EH (cell line): Measurements from ENCODE around the gene OR5L2.
"Not testable (repeated sequence)": the region's sequence is repeated elsewhere in the genome, so short reads cannot be mapped to it uniquely, and the experiment has no call there.

Experiments
- DNase-seq: peaks from one replicate; pipeline ENCODE4 v3.0.0-alpha.2; 2015; ENCODE audit warnings: low read depth

The OR5L2 gene

DNA sequence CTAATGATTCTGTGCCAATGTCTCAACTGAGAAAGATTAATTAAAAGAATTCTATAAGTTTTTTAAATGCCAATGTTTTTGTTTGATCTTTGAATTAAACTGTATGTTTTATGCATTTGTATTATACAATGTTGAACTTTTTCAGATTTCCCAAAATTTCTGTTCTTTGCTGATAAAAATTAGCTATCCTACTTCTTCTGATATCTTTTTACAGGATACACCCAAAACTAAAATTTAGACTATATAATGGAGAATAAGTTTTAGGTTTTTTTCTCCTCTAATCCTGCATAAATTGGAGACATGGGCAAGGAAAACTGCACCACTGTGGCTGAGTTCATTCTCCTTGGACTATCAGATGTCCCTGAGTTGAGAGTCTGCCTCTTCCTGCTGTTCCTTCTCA lies at the start of gene OR5L2:
Gene OR5L2, plus strand, starts transcription at position 301 of the 400 bp plus-strand sequence. Its CDS starts 0 bp downstream, at position 301.
- DNase-seq, result no peak

DNA sequence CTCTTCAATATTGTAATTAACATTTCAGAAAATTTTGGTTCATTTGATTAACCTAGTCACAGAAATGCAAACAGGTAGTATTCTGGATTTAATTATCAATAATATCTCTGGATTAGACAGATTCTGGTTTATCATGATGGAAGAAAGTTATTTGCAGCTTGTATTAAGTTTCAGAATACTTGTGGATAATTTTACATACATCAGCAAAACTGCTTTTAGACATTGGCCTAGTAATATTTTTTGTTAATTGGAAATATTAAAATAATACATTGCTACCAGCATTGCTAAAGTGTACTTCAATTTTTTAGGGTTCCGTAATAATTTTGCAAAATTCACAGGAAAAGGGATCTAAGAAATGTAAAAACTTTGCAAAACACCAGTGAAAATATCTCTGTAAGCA lies 35.4 kb upstream of the OR5L2 start:
- DNase-seq, result no peak

DNA sequence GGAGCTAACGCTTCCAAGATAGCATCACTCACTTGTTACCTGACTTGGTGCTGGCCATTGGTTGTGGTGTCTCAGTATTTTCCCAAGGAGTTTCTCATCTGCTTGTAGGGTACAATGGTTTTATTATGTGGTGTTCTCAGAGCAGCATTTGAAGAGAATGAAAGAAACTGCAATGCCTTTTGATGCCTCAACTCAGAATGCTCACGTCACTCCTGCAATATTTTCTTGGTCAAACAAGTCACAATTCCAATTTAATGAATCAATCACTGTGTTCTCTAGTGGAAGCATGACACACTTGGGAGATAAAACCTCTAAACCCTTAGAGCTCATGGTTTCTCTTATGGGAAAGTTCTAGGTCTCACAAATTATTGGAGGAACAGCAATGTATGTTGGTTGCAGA lies 33.7 kb upstream of the OR5L2 start:
- DNase-seq, result no peak

DNA sequence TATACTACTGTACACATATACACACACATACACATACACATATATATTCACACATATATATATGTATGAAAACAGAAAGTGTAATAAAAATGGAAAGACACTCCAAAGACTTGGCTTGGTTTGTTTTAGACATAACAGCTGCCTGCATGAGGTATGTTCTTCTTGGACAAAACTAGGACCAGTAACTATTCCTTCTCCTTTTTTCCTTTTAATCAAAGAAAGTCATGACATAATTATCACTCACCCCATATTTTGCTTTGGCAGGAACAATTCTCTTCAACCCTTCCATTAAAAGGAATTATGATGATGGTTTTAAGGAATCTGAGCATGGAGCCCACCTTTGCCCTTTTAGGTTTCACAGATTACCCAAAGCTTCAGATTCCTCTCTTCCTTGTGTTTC lies 31.8 kb upstream of the OR5L2 start, which contains the start of gene OR5D14:
Gene OR5D14, plus strand, starts transcription at position 301 of the 400 bp plus-strand sequence. Its CDS starts 0 bp downstream, at position 301.
- no peak for DNase-seq

DNA sequence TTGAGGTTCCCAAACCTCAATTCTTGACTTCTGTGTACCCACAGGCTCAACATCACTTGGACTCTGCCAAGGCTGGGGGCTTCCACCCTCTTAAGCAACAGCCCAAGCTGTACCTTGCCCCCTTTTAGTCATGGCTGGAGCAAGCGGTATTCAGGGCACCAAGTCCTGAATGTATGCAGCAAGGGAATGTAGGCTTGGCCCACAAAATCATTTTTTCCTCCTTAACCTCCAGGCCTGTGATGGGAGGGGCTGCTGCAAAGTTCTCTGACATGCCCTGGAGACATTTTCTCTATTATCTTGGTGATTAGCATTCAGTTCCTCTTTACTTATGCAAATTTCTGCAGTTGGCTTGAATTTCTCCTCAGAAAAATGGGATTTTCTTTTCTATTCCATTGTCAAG lies 20.8 kb upstream of the OR5L2 start:
- DNase-seq, result no peak

DNA sequence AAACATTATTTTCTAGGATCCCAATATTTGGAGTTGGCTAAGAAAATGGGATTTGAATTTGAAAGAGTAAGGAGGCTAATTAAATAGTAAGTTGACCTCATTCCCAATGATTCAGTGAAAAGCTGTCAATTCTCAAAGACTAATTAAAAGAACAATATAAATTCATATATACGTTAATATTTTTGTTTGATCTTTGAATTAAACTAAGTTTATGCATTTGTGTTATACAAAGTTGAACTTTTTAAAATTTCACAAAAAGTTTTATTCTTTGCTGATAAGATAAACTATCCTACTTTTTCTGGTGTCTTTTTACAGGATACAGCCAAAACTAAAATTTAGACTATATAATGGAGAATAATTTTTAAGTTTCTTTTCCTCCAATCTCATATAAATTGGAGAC lies 16.0 kb upstream of the OR5L2 start, which contains the start of gene OR5L1:
Gene OR5L1, plus strand, starts transcription at position 301 of the 400 bp plus-strand sequence. CDS start 100 bp downstream, outside the sequence.
- DNase-seq, result no peak

DNA sequence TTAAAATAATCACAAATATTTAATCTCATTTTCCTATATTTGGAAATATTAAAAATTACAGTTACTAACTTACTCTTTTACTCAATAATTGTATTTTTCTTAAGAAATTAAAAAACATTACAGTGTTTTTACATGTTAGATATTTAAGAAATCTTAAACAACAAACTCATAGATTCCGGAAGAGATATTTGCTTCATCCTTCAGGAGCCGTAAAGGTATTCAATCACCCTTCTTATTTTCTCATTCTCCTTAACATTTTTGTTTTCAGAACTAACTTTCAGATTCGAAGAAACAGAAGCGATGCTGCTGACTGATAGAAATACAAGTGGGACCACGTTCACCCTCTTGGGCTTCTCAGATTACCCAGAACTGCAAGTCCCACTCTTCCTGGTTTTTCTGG lies 7.7 kb upstream of the OR5L2 start, which contains the start of gene OR5D18:
Gene OR5D18, plus strand, starts transcription at position 301 of the 400 bp plus-strand sequence. Its CDS starts 0 bp downstream, at position 301.
- DNase-seq, result no peak

DNA sequence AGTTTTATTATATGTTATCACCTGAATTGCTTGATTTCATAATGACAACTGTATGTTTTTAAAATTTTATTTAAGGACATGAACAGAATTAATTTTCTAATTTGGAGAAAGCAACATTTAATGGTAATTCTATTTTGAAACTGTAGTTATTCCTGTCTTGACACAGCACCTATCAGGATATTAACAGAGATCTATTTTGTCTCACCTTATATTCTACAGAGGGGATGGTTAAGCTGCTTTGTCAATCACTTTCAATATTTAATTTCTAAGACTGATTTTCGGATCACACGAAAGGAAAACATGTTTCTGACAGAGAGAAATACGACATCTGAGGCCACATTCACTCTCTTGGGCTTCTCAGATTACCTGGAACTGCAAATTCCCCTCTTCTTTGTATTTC lies 11.4 kb downstream of the OR5L2 start, which contains the start of gene OR5D16:
Gene OR5D16, plus strand, starts transcription at position 301 of the 400 bp plus-strand sequence. Its CDS starts 0 bp downstream, at position 301.
- DNase-seq, result no peak

DNA sequence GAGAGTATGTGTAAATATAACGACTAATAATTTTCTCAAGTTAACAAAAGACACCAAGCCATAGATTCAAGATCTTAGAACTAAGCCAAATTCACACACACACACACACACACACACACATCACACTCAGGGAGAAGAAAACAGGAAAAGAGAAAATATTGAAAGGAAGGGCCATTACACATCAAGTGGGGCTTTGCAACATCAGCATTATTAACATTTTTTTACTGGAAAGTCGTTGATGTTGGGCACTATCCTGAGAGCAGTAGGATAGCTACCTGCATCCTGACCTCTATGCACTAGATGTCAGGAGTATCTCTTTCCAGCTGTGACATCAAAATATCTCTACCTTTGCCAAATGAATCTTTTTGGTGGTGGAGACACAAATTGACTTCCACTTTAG lies 20.4 kb downstream of the OR5L2 start:
- no peak for DNase-seq

DNA sequence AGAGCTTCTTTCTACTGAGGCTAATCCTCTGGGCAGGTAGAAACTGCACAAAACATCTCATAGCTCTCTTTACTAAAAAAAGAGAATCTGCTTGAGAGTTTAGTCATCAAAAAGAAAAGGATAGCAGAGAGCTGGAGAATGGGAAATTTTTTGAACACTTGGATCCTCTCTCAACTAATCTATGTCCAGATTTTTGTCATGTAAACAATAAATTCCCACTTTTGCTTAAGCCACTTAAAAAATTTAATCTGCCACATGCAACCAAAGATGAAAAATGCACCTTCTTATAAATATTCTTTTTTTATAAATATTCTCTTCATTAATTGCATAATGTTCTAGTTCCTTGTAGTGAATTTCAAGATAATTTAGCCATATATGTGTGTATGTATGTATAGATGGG lies 22.0 kb downstream of the OR5L2 start:
- no peak for DNase-seq

DNA sequence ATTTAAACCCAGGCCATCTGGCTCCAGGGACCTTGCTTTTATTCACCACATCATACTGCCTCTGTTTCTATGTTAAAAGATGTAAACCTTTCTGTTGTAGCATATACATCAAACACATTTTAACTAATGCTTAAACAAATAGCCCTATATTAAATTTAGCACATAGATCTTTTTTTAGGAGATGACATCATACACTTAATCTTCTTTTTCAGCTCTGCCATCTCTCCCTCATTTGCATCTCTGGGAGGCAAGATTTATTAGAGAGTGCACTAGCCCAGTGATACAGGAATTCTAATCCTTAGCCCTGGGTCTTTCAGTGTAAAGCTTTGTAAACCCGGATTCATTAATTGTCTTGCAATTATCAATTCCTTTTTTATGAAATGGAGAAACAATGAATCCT lies 25.1 kb downstream of the OR5L2 start:
- no peak for DNase-seq

DNA sequence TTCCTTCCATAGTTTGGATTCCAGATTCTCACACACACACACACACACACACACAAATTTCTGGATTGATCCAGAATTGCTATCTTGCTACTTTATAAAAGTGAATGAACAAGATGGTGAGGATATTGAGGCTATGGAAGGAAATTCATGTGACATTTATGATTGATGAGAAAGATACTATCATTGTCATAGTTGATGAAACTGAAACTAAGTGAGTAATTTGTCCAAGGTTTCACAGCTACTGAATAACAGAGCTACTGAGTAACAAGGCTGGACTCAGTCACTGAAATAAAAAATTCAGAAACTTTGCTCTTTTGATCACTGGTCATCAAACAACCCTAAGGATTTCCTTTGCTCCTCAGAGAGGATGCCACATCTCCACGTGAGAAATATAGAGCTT lies 27.7 kb downstream of the OR5L2 start:
- DNase-seq, result no peak

DNA sequence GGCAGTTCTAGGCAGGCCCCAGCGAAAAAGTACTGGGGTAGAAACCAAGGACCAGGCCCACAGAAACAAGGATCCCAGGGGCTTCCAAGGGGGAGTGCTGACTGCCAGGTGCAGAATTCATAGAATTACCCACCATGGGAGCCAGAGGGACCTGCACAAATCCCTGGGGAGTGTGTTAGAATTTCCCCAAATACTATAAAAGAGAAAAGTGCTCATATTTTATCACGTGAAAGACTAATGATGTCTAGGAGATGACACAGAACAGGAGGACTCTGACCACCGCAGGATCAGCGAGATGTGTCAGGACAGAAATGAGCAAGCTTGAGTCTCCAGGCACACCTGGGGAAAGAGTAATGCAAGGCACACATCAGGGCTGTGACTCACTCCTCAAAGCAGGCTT lies 40.3 kb downstream of the OR5L2 start:
- not testable (repeated sequence) for DNase-seq

DNA sequence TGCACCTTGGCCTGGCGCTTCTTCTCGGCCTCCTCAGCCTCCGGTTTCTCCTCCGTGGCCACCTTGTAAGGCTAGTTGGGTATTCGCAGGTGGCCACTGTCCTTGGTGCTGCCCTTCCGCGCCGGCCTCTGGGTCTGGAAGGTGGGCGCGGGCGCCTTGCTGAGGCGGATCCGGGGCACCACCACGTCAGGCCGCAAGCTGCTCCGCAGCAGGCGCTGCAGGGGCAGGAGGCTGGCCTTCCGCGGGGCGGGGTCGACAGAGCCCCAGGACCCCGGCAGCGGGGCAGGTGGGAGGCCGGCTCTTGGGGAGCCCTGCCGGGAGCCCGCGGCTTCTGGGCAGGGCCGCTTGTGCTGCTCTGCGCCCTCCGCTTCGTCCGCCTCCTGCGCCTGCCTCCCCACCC lies 45.7 kb downstream of the OR5L2 start:
- DNase-seq, result not testable (repeated sequence)

DNA sequence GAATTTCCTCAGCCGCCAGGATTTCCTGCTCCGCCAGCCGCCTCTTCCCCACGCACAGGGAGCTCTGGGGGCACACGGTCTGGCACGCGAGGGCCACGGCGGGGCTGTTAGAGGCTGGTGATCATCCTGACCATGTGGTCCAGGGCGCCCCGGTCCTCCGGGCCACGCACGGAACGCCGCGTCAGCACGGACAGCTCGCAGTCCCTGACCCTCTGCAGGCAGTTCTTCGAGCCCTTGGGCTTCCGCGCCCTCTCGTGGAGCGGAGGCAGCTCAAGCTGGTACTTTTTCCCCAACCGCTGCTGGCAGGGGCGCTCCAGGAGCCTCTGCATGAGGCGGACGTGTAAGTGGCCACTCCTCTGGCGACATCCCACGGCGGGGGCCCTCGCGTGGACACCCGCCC lies 46.1 kb downstream of the OR5L2 start:
- not testable (repeated sequence) for DNase-seq
